Neural crest cell (in vitro differentiated cells): Measurements from ENCODE around the gene CNDP1. TPM values are rescaled to one million over a fixed set of nuclear protein-coding genes. Genes with fewer than 3 reads are reported as not detected.

Source experiments
- DNase-seq: peaks from one replicate; pipeline ENCODE4 v3.0.0; 2021; ENCODE audit warnings: low read depth, mixed read lengths, low spot score
- H3K27ac Mint-ChIP-seq: one replicate; pipeline ENCODE4 v1.8.0; 2021; ENCODE audit warnings: mild to moderate bottlenecking, mixed read lengths; ENCODE audit not compliant: unreplicated experiment
- H3K27me3 Mint-ChIP-seq: 2 replicates; pipeline ENCODE4 v1.8.0; 2021; ENCODE audit warnings: low read depth, mild to moderate bottlenecking, mixed read lengths
- H3K36me3 Mint-ChIP-seq: 2 replicates; pipeline ENCODE4 v1.8.0; 2021; ENCODE audit warnings: low read depth, mild to moderate bottlenecking, mixed read lengths
- H3K4me1 Mint-ChIP-seq: 2 replicates; pipeline ENCODE4 v1.8.0; 2021; ENCODE audit warnings: mixed read lengths
- H3K4me3 Mint-ChIP-seq: one replicate; pipeline ENCODE4 v1.8.0; 2021; ENCODE audit warnings: mild to moderate bottlenecking, mixed read lengths
- H3K9me3 Mint-ChIP-seq: 2 replicates; pipeline ENCODE4 v1.8.0; 2021; ENCODE audit warnings: mixed read lengths
- CTCF ChIP-seq: fragments of 200-600 bp; sonication (generic); conservative IDR thresholded peaks from 2 replicates; pipeline ENCODE4 v1.5.0; 2021; ENCODE audit warnings: antibody characterized with exemption, mild to moderate bottlenecking
- total RNA-seq: library from RNA; stranded (reverse); gene quantifications from 2 replicates; pipeline ENCODE4 v1.2.1, GENCODE V29; 2021

The CNDP1 gene
- total RNA-seq, 1 donor from 2014 or later: 0.56 TPM

- H3K9me3 Mint-ChIP-seq: no peaks in the 10 kb centered on the region
- no peak for DNase-seq
- peaks cover 35% of the 10 kb centered on the region for H3K36me3 Mint-ChIP-seq
- no peak overlapping the region for H3K4me3 Mint-ChIP-seq
- TF ChIP-seq CTCF: no peak
- peaks cover 9% of the 10 kb centered on the region for H3K4me1 Mint-ChIP-seq
- H3K27ac Mint-ChIP-seq: no peak overlapping the region
- H3K27me3 Mint-ChIP-seq: no peaks in the 10 kb centered on the region
Observed at GRCh38 chr18:74515620-74516231, 18.6 kb upstream of the CNDP1 start.

- no peak for TF ChIP-seq CTCF
- no peaks in the 10 kb centered on the region for H3K27me3 Mint-ChIP-seq
- DNase-seq: no peak
- no peaks in the 10 kb centered on the region for H3K9me3 Mint-ChIP-seq
- no peak overlapping the region for H3K4me3 Mint-ChIP-seq
- peaks cover 9% of the 10 kb centered on the region for H3K4me1 Mint-ChIP-seq
- no peak overlapping the region for H3K27ac Mint-ChIP-seq
- peaks cover 43% of the 10 kb centered on the region for H3K36me3 Mint-ChIP-seq
Observed at GRCh38 chr18:74516271-74517235, 17.7 kb upstream of the CNDP1 start.

- Mint-ChIP-seq H3K27ac (peak overlapping the region; percentile 67), H3K36me3 (peaks cover 50% of the 10 kb centered on the region)
Observed at GRCh38 chr18:74517236-74517630, 17.1 kb upstream of the CNDP1 start.

GRCh38 chr18:74518456-74519295 lies 15.6 kb upstream of the CNDP1 start:
- Mint-ChIP-seq H3K27me3 (no peaks in the 10 kb centered on the region), H3K9me3 (no peaks in the 10 kb centered on the region), H3K4me1 (peaks cover 13% of the 10 kb centered on the region), H3K36me3 (peaks cover 56% of the 10 kb centered on the region), H3K27ac (no peak overlapping the region), H3K4me3 (no peak overlapping the region)
- no peak for TF ChIP-seq CTCF
- no peak for DNase-seq

More at GRCh38 chr18:74517236-74517630, 17.1 kb upstream of the CNDP1 start:
- Mint-ChIP-seq H3K9me3 (no peaks in the 10 kb centered on the region), H3K27me3 (no peaks in the 10 kb centered on the region), H3K4me1 (peaks cover 7% of the 10 kb centered on the region), H3K4me3 (no peak overlapping the region)
- DNase-seq: no peak
- no peak for TF ChIP-seq CTCF
